Ishikawa (cell line): Measurements from ENCODE around the gene ITIH5.

Source experiments
- CEBPB ChIP-seq: IDR thresholded peaks from 2 replicates; pipeline ENCODE4 v1.6.1; 2012
- CREB1 ChIP-seq: IDR thresholded peaks from 2 replicates; pipeline ENCODE4 v1.6.1; 2012; ENCODE audit warnings: low read depth
- EGR1 ChIP-seq: IDR thresholded peaks from 2 replicates; pipeline ENCODE4 v1.6.1; 2012
- EP300 ChIP-seq: IDR thresholded peaks from 2 replicates; pipeline ENCODE4 v1.6.1; 2012; ENCODE audit warnings: borderline replicate concordance
- FOXM1 ChIP-seq: IDR thresholded peaks from 2 replicates; pipeline ENCODE4 v1.6.1; 2012; ENCODE audit warnings: low read depth, borderline replicate concordance
- NFIC ChIP-seq: IDR thresholded peaks from 2 replicates; pipeline ENCODE4 v1.6.1; 2012
- RAD21 ChIP-seq: IDR thresholded peaks from 2 replicates; pipeline ENCODE4 v1.6.1; 2012; ENCODE audit warnings: low read depth
- TAF1 ChIP-seq: IDR thresholded peaks from 2 replicates; pipeline ENCODE4 v1.6.1; 2012; ENCODE audit warnings: low read depth, mild to moderate bottlenecking
- TCF12 ChIP-seq: IDR thresholded peaks from 2 replicates; pipeline ENCODE4 v1.6.1; 2012; ENCODE audit warnings: low read depth
- TEAD4 ChIP-seq: IDR thresholded peaks from 2 replicates; pipeline ENCODE4 v1.6.1; 2012
- YY1 ChIP-seq: IDR thresholded peaks from 2 replicates; pipeline ENCODE4 v1.6.1; 2012; ENCODE audit warnings: low read depth
- ZBTB7A ChIP-seq: IDR thresholded peaks from 2 replicates; pipeline ENCODE4 v1.6.1; 2012; ENCODE audit warnings: low read depth
- TF ChIP-seq, protein P1 (sequence below): IDR thresholded peaks from 2 replicates; pipeline ENCODE4 v1.6.1; 2012
- TF ChIP-seq, protein P2 (sequence below): IDR thresholded peaks from 2 replicates; pipeline ENCODE4 v1.6.1; 2012
- TF ChIP-seq, protein P3 (sequence below): IDR thresholded peaks from 2 replicates; pipeline ENCODE4 v1.6.1; 2012; ENCODE audit warnings: low read depth, mild to moderate bottlenecking

The ITIH5 gene

DNA sequence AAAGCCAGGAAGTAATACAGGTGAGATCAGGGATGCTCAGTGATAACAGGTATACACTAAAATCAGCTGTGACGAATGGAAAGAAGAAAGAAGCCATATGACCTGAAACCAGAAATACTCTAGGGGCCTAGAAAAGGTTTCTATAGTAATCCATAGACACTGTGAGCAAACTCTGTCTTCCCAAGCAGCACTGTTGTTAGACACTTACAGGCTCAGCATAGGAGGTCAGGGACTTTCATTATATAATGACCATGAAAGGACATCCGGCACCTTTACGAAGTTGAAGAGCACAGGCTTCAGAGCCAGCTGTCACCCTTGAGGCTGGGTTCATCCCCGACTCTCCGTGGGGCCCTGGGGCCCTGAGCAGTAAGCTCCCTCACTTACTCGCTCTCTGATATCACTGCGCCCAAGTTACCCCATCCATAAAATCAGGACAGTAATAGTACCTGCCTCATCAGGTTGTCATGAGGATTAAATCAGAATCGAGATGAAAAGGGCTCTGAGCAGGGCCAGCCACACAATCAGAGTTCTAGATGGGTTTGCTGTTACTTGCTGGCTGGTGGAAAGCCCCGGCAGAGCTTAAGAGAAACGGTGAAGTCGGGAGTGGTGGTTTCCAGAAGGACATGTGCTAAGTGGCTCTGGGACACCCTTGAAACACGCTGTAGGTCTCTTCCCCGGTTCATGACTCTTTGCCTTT, 79.5 kb downstream of the ITIH5 start:
- TF ChIP-seq RAD21: no peak
- no peak for TF ChIP-seq ZBTB7A
- TF ChIP-seq, protein P1, sequence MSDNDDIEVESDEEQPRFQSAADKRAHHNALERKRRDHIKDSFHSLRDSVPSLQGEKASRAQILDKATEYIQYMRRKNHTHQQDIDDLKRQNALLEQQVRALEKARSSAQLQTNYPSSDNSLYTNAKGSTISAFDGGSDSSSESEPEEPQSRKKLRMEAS: no peak
- TF ChIP-seq CREB1: no peak
- TF ChIP-seq TAF1: no peak
- no peak for TF ChIP-seq TEAD4
- no peak for TF ChIP-seq YY1
- no peak for TF ChIP-seq NFIC
- TF ChIP-seq, protein P2, sequence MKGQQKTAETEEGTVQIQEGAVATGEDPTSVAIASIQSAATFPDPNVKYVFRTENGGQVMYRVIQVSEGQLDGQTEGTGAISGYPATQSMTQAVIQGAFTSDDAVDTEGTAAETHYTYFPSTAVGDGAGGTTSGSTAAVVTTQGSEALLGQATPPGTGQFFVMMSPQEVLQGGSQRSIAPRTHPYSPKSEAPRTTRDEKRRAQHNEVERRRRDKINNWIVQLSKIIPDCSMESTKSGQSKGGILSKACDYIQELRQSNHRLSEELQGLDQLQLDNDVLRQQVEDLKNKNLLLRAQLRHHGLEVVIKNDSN: no peak

DNA sequence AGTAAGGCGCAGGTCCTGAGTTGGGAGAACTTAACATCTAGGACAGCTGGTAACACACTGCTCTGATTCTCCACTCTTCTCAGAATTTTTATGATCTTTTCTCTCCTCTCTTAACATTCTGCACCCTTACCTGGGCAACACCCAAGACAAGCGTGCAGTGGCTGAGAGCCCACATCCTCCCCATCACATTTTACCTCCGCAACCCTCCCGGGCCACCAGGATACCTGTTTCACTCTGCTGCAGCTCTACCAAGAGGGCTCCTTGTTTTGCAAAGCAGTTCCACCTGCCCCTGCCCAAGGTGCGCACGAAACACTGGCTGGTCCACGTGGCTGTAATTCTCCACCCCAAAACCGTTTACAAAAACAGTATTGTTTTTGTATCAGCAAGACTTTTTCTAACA, 81.5 kb downstream of the ITIH5 start:
- TF ChIP-seq FOXM1 (no peak), EGR1 (no peak), ZBTB7A (no peak), YY1 (no peak), TAF1 (no peak), NFIC (no peak), TCF12 (no peak), RAD21 (no peak), CEBPB (no peak)
- TF ChIP-seq, protein P3, sequence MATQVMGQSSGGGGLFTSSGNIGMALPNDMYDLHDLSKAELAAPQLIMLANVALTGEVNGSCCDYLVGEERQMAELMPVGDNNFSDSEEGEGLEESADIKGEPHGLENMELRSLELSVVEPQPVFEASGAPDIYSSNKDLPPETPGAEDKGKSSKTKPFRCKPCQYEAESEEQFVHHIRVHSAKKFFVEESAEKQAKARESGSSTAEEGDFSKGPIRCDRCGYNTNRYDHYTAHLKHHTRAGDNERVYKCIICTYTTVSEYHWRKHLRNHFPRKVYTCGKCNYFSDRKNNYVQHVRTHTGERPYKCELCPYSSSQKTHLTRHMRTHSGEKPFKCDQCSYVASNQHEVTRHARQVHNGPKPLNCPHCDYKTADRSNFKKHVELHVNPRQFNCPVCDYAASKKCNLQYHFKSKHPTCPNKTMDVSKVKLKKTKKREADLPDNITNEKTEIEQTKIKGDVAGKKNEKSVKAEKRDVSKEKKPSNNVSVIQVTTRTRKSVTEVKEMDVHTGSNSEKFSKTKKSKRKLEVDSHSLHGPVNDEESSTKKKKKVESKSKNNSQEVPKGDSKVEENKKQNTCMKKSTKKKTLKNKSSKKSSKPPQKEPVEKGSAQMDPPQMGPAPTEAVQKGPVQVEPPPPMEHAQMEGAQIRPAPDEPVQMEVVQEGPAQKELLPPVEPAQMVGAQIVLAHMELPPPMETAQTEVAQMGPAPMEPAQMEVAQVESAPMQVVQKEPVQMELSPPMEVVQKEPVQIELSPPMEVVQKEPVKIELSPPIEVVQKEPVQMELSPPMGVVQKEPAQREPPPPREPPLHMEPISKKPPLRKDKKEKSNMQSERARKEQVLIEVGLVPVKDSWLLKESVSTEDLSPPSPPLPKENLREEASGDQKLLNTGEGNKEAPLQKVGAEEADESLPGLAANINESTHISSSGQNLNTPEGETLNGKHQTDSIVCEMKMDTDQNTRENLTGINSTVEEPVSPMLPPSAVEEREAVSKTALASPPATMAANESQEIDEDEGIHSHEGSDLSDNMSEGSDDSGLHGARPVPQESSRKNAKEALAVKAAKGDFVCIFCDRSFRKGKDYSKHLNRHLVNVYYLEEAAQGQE: no peak
- TF ChIP-seq, protein P1: no peak

DNA sequence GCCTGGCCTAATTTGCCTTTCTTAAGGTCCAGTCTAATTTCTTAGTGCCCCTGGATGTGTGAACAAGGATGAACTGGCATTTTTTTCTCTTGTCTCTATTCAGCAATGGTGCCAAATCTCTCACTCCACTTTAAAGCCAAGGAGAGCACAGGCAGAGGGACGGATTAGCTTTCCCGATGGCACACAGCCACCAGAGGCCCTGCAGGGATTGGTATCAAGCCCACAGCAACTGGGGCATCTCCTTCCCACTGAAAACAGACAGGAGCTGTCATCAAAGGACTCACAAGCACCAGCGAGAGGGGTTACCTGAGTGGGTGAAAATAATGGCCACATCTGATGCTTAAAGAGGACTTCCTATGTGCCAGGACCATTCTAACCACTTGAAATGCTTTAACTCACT, 83.1 kb downstream of the ITIH5 start:
- TF ChIP-seq CREB1 (no peak), CEBPB (no peak), ZBTB7A (no peak), TCF12 (no peak), EP300 (no peak)

DNA sequence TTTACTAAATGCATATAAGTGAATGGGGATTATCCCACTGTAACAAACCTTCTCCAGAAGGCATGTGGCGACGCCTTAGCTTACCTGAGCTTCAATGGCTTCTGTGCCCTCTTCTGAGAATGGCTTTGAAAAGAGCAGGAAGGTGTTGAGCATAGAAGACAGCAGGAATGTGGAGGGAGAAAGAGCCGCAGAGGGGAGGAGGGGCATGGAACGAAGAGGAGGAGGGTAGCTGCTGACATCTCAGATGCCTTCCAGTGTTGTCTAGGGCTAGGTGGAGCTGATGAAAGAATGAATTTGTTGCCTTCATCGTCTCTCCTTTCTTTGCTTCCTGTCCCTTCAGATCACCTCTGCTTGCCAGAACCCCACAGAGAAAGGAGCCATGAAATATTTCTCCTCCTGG, 86.2 kb downstream of the ITIH5 start:
- TF ChIP-seq FOXM1 (no peak), EGR1 (no peak), RAD21 (no peak), TEAD4 (no peak), NFIC (no peak), TCF12 (no peak), YY1 (no peak), CREB1 (no peak), ZBTB7A (no peak), CEBPB (no peak), EP300 (no peak), TAF1 (no peak)
- TF ChIP-seq, protein P1: no peak
- TF ChIP-seq, protein P3: no peak
- TF ChIP-seq, protein P2: no peak

DNA sequence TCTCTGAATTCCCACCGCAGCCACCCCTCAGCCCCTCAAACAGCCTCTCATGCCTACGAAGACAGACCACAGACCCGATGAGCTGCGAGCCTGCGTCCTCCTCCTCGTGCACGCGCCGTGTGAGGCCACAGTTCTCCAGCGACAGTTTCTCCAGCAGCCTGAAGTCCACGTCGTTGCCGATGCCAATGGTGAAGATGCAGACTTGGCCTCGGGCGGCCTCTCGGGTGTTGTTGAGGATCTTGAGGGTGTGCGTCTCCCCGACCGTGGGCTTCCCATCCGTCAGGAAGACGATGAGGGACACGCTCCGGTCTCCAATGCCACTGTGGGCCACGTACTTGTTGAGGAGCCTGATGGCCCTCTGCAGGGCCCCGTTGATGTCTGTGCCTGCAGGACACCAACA, 87.1 kb downstream of the ITIH5 start:
- TF ChIP-seq NFIC (no peak), EGR1 (no peak), CREB1 (no peak), RAD21 (no peak)
- TF ChIP-seq, protein P2: no peak

DNA sequence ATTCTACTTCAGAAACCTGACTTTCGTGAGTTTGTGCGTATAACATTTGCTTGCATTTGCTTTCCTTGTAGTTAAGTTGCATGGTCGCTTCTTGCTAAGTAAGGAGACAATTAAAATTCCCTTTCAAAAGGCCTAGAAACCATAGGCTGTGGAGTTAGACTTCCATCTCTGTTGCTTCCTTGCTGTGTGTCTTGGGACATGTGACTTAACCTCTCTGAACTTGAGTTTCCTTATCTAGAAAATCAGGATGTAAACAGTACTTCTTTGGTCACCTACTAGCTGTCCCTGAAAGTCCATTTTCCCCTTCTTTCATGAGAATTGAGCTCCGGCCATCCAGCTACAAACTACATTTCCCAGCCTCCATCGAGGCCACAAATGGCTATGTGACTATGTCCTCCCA, 89.2 kb downstream of the ITIH5 start:
- TF ChIP-seq EGR1 (no peak), NFIC (no peak), TEAD4 (no peak), EP300 (no peak), TCF12 (no peak), TAF1 (no peak), CREB1 (no peak), RAD21 (no peak), YY1 (no peak)
- TF ChIP-seq, protein P2: no peak
- TF ChIP-seq, protein P3: no peak
